Neural cell (in vitro differentiated cells): ENCODE data around the gene RPL34. TPM values are rescaled to one million over a fixed set of nuclear protein-coding genes. Genes with fewer than 3 reads are reported as not detected.

Experiments used
- H2AFZ ChIP-seq: fragments of 200-600, 300-800 bp; sonication (generic), shearing (Covaris generic); 2 replicates; pipeline ENCODE4 v1.6.0; 2014; ENCODE audit warnings: low read depth, mild to moderate bottlenecking, antibody characterized with exemption, low read length, moderate library complexity
- H3F3A ChIP-seq: fragments of 200-600 bp; shearing (Covaris generic); 2 replicates; pipeline ENCODE4 v1.6.1; 2016; ENCODE audit warnings: mild to moderate bottlenecking, moderate library complexity, mixed read lengths, antibody characterized with exemption, low read length; ENCODE audit not compliant: insufficient read depth, poor library complexity, severe bottlenecking
- H3K27ac ChIP-seq: fragments of 200-600, 300-800 bp; sonication (generic), shearing (Covaris generic); 2 replicates; pipeline ENCODE4 v1.5.1; 2014; ENCODE audit warnings: mild to moderate bottlenecking, low read length, moderate library complexity
- H3K27me3 ChIP-seq: fragments of 300-800, 200-600 bp; sonication (generic), shearing (Covaris generic); 2 replicates; pipeline ENCODE4 v1.6.0; 2014; ENCODE audit warnings: mild to moderate bottlenecking, low read depth, low read length, moderate library complexity; ENCODE audit not compliant: insufficient read depth
- H3K36me3 ChIP-seq: fragments of 300-800, 200-600 bp; sonication (generic), shearing (Covaris generic); 2 replicates; pipeline ENCODE4 v1.5.1; 2014; ENCODE audit warnings: mild to moderate bottlenecking, antibody characterized with exemption, low read length, moderate library complexity; ENCODE audit not compliant: insufficient read depth
- H3K4me2 ChIP-seq: fragments of 300-800, 200-600 bp; sonication (generic), shearing (Covaris generic); 2 replicates; pipeline ENCODE4 v1.6.0; 2014; ENCODE audit warnings: mild to moderate bottlenecking, low read length
- H3K4me3 ChIP-seq: fragments of 300-800, 200-600 bp; sonication (generic), shearing (Covaris generic); 2 replicates; pipeline ENCODE4 v1.5.1; 2014; ENCODE audit warnings: mild to moderate bottlenecking, low read length, moderate library complexity
- H3K79me2 ChIP-seq: fragments of 200-600 bp; shearing (Covaris generic); replicated peaks from 2 replicates; pipeline ENCODE4 v1.6.0; 2014; ENCODE audit warnings: mild to moderate bottlenecking, low read length, moderate library complexity; ENCODE audit not compliant: insufficient read depth
- H3K9ac ChIP-seq: fragments of 300-800, 200-600 bp; sonication (generic), shearing (Covaris generic); 2 replicates; pipeline ENCODE4 v1.6.1; 2016; ENCODE audit warnings: mild to moderate bottlenecking, low read length, mixed read lengths
- H3K9me2 ChIP-seq: fragments of 200-600 bp; shearing (Covaris generic); 2 replicates; pipeline ENCODE4 v1.6.1; 2016; ENCODE audit warnings: mild to moderate bottlenecking, low read length, mixed read lengths; ENCODE audit not compliant: insufficient read depth
- H3K9me3 ChIP-seq: fragments of 200-600, 300-800 bp; sonication (generic), shearing (Covaris generic); 2 replicates; pipeline ENCODE4 v1.6.1; 2016; ENCODE audit warnings: mild to moderate bottlenecking, mixed run types, low read length, moderate library complexity, mixed read lengths
- H4K20me1 ChIP-seq: fragments of 200-600 bp; shearing (Covaris generic); 2 replicates; pipeline ENCODE4 v1.6.1; 2016; ENCODE audit warnings: mild to moderate bottlenecking, mixed run types; ENCODE audit not compliant: insufficient read depth
- CTCF ChIP-seq: fragments of 450-650 bp; IDR thresholded peaks from 2 replicates; pipeline ENCODE4 v1.5.1; 2014; ENCODE audit warnings: antibody characterized with exemption, mild to moderate bottlenecking, moderate library complexity; ENCODE audit not compliant: poor library complexity, severe bottlenecking
- EP300 ChIP-seq: fragments of 450-650 bp; conservative IDR thresholded peaks from 2 replicates; pipeline ENCODE4 v1.6.1; 2014; ENCODE audit warnings: antibody characterized with exemption, mild to moderate bottlenecking, moderate library complexity; ENCODE audit not compliant: poor library complexity, severe bottlenecking
- EZH2 ChIP-seq: fragments of 200-600, 300-800 bp; shearing (Covaris generic), sonication (generic); IDR thresholded peaks from 2 replicates; pipeline ENCODE4 v1.6.1; 2014; ENCODE audit warnings: antibody characterized with exemption, low read length, borderline replicate concordance, mild to moderate bottlenecking; ENCODE audit not compliant: insufficient read depth, poor library complexity, severe bottlenecking
- MXI1 ChIP-seq: fragments of 450-650 bp; conservative IDR thresholded peaks from 2 replicates; pipeline ENCODE4 v1.6.1; 2014; ENCODE audit warnings: antibody characterized with exemption, mild to moderate bottlenecking; ENCODE audit not compliant: poor library complexity, severe bottlenecking
- POLR2AphosphoS5 ChIP-seq: IDR thresholded peaks from 2 replicates; pipeline ENCODE4 v1.6.1; 2012
- RAD21 ChIP-seq: fragments of 450-650 bp; conservative IDR thresholded peaks from 2 replicates; pipeline ENCODE4 v1.6.1; 2014; ENCODE audit warnings: antibody characterized with exemption, mild to moderate bottlenecking, moderate library complexity
- SMC3 ChIP-seq: fragments of 450-650 bp; conservative IDR thresholded peaks from 2 replicates; pipeline ENCODE4 v1.6.1; 2014; ENCODE audit warnings: antibody characterized with exemption, mild to moderate bottlenecking, moderate library complexity; ENCODE audit not compliant: poor library complexity
- TAF1 ChIP-seq: IDR thresholded peaks from 2 replicates; pipeline ENCODE4 v1.6.1; 2012; ENCODE audit warnings: low read depth
- polyA plus RNA-seq: library from polyadenylated mRNA; depleted of rRNA; stranded (reverse); fragments of >200 nt; gene quantifications from 2 replicates; pipeline ENCODE4 v1.2.3, GENCODE V29; 2014
- TF ChIP-seq, protein P1 (sequence below): IDR thresholded peaks from 2 replicates; pipeline ENCODE4 v1.6.1; 2012; ENCODE audit warnings: borderline replicate concordance

Gene RPL34
- polyA plus RNA-seq, 1 donor from 2014 or later = 2,458 TPM

DNA sequence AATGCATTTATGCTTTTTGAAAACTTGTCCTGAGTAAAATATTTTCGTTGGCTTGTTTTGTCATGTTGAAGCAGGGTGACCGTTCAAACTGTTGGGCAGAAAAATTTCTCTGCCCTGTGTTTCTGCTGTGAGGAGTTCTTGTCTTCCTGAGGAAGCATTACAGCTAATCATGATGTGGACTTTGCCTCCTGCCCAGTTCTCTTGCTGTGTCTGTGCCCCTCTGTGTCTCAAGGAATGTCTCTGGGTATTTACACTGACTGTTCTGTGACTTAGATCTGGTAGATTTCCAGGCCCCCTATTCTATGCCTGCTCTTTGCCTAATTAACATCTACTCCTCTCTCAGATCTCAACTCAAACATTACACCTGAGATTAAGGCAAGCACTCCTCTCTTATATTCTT, 30.4 kb upstream of the RPL34 start:
- H3K27me3 ChIP-seq = no peaks in the 10 kb centered on the region
- no peaks in the 10 kb centered on the region for H3K36me3 ChIP-seq
- H4K20me1 ChIP-seq = no peaks in the 10 kb centered on the region
- TF ChIP-seq RAD21 (no peak), SMC3 (no peak)
- H3F3A ChIP-seq = no peaks in the 10 kb centered on the region
- H3K4me3 ChIP-seq = no peak overlapping the region
- no peaks in the 10 kb centered on the region for H3K79me2 ChIP-seq
- H2AFZ ChIP-seq = no peak overlapping the region
- no peaks in the 10 kb centered on the region for H3K9me2 ChIP-seq
- no peak overlapping the region for H3K27ac ChIP-seq
- no peak overlapping the region for H3K4me2 ChIP-seq
- H3K9me3 ChIP-seq = no peaks in the 10 kb centered on the region
- no peak overlapping the region for H3K9ac ChIP-seq

DNA sequence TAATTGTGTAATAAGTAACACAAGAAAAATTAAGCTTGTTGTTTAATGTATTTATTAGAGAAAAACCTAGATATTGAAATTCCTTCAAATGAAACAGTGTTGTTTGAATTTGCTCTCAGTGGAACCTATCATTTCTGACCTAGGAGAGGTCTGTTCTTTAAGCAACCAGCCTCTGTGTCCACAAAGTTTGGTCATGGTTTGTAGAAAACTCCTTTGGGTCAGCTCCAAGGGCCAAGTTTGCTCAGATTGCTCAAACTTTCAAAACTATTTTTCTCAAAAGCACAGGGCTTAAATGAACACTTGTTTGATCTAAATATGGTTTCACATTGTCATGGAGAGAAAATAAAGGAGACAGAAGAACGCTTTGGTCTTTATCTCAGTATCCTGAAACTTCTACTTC, 29.6 kb upstream of the RPL34 start:
- H3F3A ChIP-seq = no peaks in the 10 kb centered on the region
- no peaks in the 10 kb centered on the region for H3K27me3 ChIP-seq
- H3K9me2 ChIP-seq = no peaks in the 10 kb centered on the region
- TF ChIP-seq CTCF (no peak), EP300 (no peak), TAF1 (no peak), EZH2 (no peak), POLR2AphosphoS5 (no peak), RAD21 (no peak)
- TF ChIP-seq, protein P1, sequence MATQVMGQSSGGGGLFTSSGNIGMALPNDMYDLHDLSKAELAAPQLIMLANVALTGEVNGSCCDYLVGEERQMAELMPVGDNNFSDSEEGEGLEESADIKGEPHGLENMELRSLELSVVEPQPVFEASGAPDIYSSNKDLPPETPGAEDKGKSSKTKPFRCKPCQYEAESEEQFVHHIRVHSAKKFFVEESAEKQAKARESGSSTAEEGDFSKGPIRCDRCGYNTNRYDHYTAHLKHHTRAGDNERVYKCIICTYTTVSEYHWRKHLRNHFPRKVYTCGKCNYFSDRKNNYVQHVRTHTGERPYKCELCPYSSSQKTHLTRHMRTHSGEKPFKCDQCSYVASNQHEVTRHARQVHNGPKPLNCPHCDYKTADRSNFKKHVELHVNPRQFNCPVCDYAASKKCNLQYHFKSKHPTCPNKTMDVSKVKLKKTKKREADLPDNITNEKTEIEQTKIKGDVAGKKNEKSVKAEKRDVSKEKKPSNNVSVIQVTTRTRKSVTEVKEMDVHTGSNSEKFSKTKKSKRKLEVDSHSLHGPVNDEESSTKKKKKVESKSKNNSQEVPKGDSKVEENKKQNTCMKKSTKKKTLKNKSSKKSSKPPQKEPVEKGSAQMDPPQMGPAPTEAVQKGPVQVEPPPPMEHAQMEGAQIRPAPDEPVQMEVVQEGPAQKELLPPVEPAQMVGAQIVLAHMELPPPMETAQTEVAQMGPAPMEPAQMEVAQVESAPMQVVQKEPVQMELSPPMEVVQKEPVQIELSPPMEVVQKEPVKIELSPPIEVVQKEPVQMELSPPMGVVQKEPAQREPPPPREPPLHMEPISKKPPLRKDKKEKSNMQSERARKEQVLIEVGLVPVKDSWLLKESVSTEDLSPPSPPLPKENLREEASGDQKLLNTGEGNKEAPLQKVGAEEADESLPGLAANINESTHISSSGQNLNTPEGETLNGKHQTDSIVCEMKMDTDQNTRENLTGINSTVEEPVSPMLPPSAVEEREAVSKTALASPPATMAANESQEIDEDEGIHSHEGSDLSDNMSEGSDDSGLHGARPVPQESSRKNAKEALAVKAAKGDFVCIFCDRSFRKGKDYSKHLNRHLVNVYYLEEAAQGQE = no peak
- no peak overlapping the region for H3K4me3 ChIP-seq
- no peaks in the 10 kb centered on the region for H3K9me3 ChIP-seq
- H2AFZ ChIP-seq = no peak overlapping the region
- H3K27ac ChIP-seq = no peak overlapping the region
- no peak overlapping the region for H3K4me2 ChIP-seq
- H3K36me3 ChIP-seq = no peaks in the 10 kb centered on the region
- H3K9ac ChIP-seq = no peak overlapping the region
- H3K79me2 ChIP-seq = no peaks in the 10 kb centered on the region
- H4K20me1 ChIP-seq = no peaks in the 10 kb centered on the region

- Histone ChIP-seq H3K9me3 (no peaks in the 10 kb centered on the region), H3K4me3 (no peak overlapping the region), H3K79me2 (no peaks in the 10 kb centered on the region), H3K36me3 (no peaks in the 10 kb centered on the region), H3K9ac (no peak overlapping the region), H4K20me1 (no peaks in the 10 kb centered on the region), H3K27ac (no peak overlapping the region), H3K27me3 (no peaks in the 10 kb centered on the region), H3F3A (no peaks in the 10 kb centered on the region), H3K4me2 (no peak overlapping the region), H3K9me2 (no peaks in the 10 kb centered on the region), H2AFZ (no peak overlapping the region)
- no peak for TF ChIP-seq MXI1
- no peak for TF ChIP-seq CTCF
- TF ChIP-seq RAD21 = no peak
- TF ChIP-seq TAF1 = no peak
- no peak for TF ChIP-seq POLR2AphosphoS5
- no peak for TF ChIP-seq EP300
- TF ChIP-seq, protein P1 = no peak
- no peak for TF ChIP-seq EZH2
- no peak for TF ChIP-seq SMC3
These were observed 27.7 kb upstream of the RPL34 start for GRCh38 chr4:108592674-108592986.
